Fibroblast of the aortic adventitia (primary cell): ENCODE data around the gene AVPR1B. TPM values are rescaled to one million over a fixed set of nuclear protein-coding genes. Genes with fewer than 3 reads are reported as not detected.

Experiments
- DNase-seq: peaks from one replicate; pipeline ENCODE4 v3.0.0-alpha.2; 2010; ENCODE audit warnings: low read depth
- H3K4me3 ChIP-seq: 2 replicates; pipeline ENCODE4 v1.5.1; 2011; ENCODE audit warnings: low read depth, mild to moderate bottlenecking, control low read depth, low read length, moderate library complexity
- total RNA-seq: library from RNA; depleted of rRNA; stranded (reverse); fragments of >200 nt; gene quantifications from 2 replicates; pipeline ENCODE4 v1.2.3, GENCODE V29; 2012; ENCODE audit warnings: low replicate concordance
- TF ChIP-seq, protein P1 (sequence below): IDR thresholded peaks from 2 replicates; pipeline ENCODE4 v1.5.1; 2011; ENCODE audit warnings: mild to moderate bottlenecking, low read length, control low read depth, inconsistent platforms; ENCODE audit not compliant: insufficient read depth

AVPR1B gene
- total RNA-seq, 1 donor, result not detected

DNA sequence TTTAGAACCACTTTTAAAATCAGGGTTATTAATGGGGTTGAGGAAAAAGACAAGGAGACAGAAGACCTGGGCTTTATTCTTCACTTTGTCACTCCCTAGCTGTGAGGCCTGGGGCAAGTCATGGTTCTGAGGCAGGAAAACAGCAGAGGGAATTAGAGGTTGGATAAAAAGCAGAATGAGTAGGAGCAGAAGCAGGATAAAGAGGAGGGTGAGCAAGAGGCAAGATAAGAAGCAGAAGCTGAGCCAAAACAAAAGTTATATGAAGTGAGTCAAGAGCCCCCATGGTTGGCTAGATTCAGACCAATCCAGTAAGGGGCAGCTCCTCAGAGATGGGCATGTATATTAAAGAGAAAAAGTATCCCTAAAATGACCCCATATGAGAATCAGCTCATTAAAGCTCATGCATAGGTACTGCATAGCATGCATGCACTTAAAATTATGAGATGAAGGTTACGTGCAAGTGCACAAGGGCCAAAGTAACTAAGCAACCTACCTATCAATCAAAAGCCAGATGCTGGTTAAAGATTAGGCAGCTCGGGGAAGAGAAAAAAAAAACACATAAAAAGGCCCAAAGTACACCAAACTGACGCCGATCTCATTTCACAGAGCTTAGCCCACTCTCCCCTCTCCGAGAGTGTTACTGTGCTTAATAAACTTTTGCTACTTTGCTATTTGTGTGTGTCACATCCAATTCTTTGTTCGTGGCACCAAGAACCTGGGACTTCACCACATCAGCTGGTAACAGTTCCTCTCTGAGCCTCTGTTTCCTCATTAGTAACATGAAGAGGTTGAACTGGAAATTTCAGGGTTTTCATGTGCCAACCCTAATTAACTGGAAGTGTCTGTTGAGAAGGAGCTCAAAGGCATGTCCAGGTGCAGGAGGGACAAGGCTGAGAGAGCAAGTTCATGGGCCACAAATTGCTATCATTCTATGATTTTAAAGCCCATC is 2.2 kb downstream of the AVPR1B start:
- TF ChIP-seq, protein P1, sequence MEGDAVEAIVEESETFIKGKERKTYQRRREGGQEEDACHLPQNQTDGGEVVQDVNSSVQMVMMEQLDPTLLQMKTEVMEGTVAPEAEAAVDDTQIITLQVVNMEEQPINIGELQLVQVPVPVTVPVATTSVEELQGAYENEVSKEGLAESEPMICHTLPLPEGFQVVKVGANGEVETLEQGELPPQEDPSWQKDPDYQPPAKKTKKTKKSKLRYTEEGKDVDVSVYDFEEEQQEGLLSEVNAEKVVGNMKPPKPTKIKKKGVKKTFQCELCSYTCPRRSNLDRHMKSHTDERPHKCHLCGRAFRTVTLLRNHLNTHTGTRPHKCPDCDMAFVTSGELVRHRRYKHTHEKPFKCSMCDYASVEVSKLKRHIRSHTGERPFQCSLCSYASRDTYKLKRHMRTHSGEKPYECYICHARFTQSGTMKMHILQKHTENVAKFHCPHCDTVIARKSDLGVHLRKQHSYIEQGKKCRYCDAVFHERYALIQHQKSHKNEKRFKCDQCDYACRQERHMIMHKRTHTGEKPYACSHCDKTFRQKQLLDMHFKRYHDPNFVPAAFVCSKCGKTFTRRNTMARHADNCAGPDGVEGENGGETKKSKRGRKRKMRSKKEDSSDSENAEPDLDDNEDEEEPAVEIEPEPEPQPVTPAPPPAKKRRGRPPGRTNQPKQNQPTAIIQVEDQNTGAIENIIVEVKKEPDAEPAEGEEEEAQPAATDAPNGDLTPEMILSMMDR, result no peak
- no peak overlapping the region for H3K4me3 ChIP-seq
- peak; percentile 50 for DNase-seq

DNA sequence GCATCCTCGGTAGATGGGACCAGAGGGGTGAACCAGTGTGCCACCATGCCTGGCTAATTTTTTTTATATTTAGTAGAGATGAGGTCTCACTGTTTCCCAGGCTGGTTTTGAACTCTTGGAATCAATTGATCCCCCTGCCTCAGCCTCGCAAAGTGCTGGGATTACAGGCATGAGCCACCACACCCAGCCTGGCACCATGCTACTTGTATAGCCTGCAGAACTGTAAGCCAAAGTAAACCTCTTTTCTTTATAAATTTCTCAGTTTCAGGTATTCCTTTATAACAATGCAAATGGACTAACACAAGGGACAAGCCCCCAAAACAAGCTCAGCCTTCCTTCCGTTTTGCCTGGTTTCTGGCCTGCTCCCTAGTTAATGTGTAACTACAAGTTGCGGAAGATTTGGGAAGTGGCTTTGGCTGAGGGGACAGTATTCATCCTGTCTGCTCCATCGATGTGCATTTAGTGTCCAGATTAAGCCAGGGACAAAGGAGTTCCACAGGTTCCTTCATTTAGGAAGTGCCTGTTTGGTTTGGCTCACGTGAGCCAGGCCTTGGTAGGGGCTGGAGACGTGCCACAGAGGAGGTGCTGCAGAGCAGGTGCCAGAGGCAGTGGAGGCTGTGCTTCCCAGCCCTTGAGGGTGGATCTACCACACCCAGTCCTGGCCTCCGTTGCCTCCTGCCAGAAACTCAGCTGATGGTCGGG is 4.4 kb downstream of the AVPR1B start:
- H3K4me3 ChIP-seq, result no peak overlapping the region
- TF ChIP-seq, protein P1, result no peak
- no peak for DNase-seq

DNA sequence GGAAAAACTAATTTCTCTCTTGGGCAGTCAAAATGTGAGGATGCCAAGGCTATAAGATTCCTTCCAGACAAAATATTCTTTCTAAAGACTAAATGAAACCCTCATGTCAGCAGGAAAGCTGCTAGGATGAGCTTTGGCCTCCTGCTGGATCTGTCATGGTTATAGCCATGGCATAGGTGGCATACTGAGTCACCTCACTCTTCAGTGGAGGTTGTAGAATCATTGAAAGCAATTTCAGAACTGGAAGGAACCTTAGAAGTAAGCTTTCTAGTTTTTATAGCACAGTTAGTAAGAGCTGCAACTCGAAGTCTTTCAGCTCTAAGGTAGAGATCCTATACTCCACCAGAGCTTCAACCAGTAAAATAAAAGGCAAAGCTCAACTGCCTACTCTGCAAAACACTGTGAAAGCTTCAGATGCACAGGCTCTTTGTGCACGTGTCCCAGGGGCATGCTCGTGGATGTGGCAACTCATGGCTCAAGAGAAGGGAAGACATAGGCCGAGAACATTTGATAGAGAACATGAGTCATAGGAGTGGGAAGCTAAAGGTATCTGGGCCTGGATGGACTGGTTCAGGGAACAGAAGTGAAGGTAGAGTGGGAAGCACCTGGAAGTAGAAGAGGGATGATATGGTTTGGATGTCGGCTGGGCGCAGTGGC is 5.8 kb downstream of the AVPR1B start:
- TF ChIP-seq, protein P1, result no peak
- H3K4me3 ChIP-seq, result no peak overlapping the region
- DNase-seq, result no peak

DNA sequence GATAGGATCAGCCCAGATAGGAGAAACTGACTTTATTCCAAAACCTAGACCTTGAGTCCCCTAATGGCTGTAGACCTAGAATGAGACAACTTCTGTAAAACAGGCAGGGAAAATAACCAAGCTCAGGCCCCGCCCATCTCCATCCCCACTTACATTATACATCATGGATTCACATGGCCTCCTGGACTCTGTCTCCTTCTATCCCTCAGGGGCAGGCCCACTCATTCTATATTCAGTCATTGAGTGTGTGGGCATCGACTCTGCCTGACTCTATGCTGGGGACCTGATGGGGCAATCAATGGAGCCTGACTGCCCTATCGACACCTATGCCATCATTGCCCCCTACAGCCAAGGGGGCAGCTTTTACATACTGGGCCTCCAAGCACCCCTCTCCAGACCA is 6.4 kb downstream of the AVPR1B start:
- TF ChIP-seq, protein P1, result no peak
- H3K4me3 ChIP-seq, result no peak overlapping the region
- DNase-seq, result no peak

DNA sequence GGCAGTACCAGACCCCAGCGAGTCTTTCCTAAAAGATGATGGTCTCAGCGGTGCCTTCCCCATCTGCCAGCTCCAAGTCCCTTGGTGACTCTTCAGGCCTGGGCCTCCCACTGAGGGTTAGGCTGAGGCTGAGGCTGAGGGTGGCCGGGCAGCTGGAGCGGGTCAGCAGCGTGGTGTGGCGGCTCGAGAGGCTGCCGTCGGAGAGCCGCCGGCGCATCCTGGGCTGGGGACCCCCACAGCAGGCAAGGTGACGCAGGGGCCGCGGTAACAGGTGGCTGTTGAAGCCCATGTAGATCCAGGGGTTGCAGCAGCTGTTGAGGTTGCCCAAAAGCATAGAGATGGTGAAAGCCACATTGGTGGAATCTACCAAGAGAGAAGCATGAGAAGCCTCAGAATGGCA is 7.0 kb downstream of the AVPR1B start:
- TF ChIP-seq, protein P1, result no peak
- H3K4me3 ChIP-seq, result no peak overlapping the region
- no peak for DNase-seq

DNA sequence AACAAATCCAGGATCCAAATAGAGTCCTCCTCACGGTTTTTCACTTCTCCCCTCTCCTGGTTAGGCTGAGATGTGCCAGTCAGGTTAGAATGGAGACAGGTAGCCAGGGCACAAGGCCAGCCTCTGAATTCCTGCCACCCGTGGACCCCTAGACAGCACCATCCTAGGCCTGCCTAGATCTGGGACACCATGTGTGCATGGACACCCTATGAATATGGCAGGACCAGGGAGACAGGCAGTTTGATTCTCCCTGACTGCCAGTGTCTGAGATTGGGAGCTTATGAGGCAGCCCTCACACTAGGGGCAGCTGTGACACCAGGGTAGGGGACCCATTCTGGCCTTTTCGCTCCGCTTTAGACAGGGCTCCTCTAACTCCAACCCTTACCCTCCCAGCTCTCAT is 7.5 kb downstream of the AVPR1B start:
- TF ChIP-seq, protein P1, result no peak
- no peak overlapping the region for H3K4me3 ChIP-seq
- no peak for DNase-seq
